Muscle of leg (tissue), 11 donors: ENCODE data around the gene TGFBR3L. TPM values are rescaled to one million over a fixed set of nuclear protein-coding genes. Genes with fewer than 3 reads are reported as not detected.

ENCODE experiments used
- DNase-seq: peaks from one replicate; pipeline ENCODE4 v3.0.0; 2013
- H3K27ac ChIP-seq: one replicate; pipeline ENCODE4 v1.5.1; 2013; ENCODE audit warnings: mild to moderate bottlenecking, low read length, control low read depth
- H3K27me3 ChIP-seq: one replicate; pipeline ENCODE4 v1.6.1; 2013; ENCODE audit warnings: low read length; ENCODE audit not compliant: control insufficient read depth, insufficient read depth
- H3K36me3 ChIP-seq: one replicate; pipeline ENCODE4 v1.6.1; 2013; ENCODE audit warnings: low read length; ENCODE audit not compliant: control insufficient read depth, insufficient read depth
- H3K4me1 ChIP-seq: one replicate; pipeline ENCODE4 v1.6.1; 2013; ENCODE audit warnings: low read length; ENCODE audit not compliant: control insufficient read depth, insufficient read depth
- H3K4me3 ChIP-seq: one replicate; pipeline ENCODE4 v1.5.1; 2013; ENCODE audit warnings: low read length, control low read depth
- H3K9me3 ChIP-seq: replicated peaks from 2 replicates; pipeline ENCODE4 v1.6.1; 2013; ENCODE audit warnings: low read depth, low read length; ENCODE audit not compliant: control insufficient read depth
- WGBS: methylation state at CpG from one replicate; pipeline ENCODE4 v1.1.5; 2013; ENCODE audit warnings: missing lambda C conversion rate; ENCODE audit not compliant: insufficient coverage; 5-methylcytosine and 5-hydroxymethylcytosine counted together
- polyA plus RNA-seq, 8 donors: library from polyadenylated mRNA; unstranded; fragments of 120-200 nt; gene quantifications; one replicate each; pipeline versions ENCODE4 v1.2.1 to v1.2.3, GENCODE V29; 2013; ENCODE audit warnings: inconsistent platforms in 1 of 8, low replicate concordance in 1 of 8; ENCODE audit not compliant: insufficient read length in 8 of 8, insufficient read depth in 1 of 8
- total RNA-seq: library from RNA; stranded (reverse); fragments of 120-200 nt; gene quantifications from one replicate; pipeline ENCODE4 v1.2.4, GENCODE V29; 2013

The TGFBR3L gene
- total and polyA plus RNA-seq, 9 donors, result 0.09 to 0.73 (median 0.43) TPM; not detected in 1

- H3K27ac ChIP-seq, result no peak overlapping the region
- peaks cover 42% of the 10 kb centered on the region for H3K36me3 ChIP-seq
- H3K27me3 ChIP-seq, result peaks cover 32% of the 10 kb centered on the region
- DNase-seq, result no peak
- no peak overlapping the region for H3K4me3 ChIP-seq
- H3K4me1 ChIP-seq, result peaks cover 14% of the 10 kb centered on the region
- WGBS, result 93% methylated on average over 13 of the region's 18 CpGs
- no peaks in the 10 kb centered on the region for H3K9me3 ChIP-seq
These were observed 3.0 kb upstream of the TGFBR3L start for GRCh38 chr19:7911508-7912143.

DNA sequence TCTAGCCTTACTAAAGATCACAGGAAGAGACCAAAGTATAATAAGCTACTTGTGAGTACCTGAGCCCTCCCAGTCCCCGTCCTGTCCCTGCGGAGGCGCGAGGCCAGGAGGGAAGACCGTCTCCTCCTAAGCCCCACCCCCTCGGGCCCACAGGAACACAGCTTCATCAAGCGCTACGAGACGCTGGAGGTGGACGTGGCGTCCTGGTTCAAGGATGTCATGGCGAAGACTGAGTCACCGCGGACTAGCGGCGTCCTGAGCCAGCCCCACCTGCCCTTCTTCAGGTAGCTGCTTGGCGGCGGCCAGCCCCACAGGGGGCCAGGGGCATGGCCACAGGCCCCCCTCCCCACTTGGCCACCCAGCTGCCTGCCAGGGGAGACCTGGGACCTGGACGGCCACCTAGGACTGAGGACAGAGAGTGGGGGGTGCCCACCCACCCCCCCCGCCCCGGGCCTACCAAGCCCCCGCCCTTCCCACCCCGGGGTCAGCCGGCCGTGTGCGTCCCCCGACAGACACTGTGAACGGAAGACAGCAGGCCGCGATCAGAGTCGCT, 2.4 kb upstream of the TGFBR3L start:
- no peak for DNase-seq
- H3K4me1 ChIP-seq, result peaks cover 18% of the 10 kb centered on the region
- no peak overlapping the region for H3K27ac ChIP-seq
- H3K36me3 ChIP-seq, result peaks cover 42% of the 10 kb centered on the region
- H3K27me3 ChIP-seq, result peaks cover 38% of the 10 kb centered on the region
- H3K4me3 ChIP-seq, result no peak overlapping the region
- 82% methylated on average over 27 of the region's 31 CpGs for WGBS
- no peaks in the 10 kb centered on the region for H3K9me3 ChIP-seq

DNA sequence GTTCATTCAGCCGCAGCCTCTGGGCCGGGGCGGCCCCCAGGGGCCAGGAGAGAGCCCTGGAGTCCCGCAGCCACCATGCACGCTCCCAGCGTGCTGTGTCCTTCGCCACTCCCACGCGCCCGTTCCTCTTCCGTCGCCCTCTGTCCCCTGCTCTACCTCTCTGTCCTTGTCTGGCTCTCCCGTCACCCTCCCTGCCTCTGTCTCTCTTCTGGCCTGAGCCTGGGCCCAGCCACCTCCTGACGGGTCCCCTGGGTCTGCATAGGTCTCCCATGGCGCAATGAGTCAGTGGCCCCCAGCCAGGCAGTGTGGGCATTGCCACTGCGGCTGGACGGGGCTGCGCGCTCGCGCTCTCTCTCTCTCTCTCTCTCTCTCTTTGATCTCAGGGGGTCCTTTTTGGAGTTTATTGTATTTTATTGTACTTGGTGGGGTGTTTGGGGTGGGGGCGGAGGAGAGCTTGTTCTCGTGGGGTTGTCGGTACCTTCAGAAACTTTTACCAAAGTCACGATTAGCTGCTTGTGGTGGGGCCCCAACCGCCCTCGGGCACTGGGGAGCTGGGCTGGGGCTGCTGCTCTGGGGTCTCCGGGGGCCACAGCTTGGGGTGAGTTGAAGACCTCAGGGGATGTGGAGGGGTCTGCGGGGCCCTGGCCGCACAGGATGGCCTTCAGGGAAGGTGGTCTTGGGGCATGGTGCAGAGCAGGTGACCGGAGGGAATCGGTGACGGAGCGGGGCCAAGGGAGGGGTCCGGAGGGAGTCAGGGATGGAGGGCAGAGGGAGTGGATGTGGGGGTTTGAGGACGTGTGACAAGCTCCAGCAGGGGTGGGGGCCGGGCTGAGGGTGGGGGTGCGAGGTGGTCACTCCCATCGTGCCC, 1.7 kb upstream of the TGFBR3L start:
- 92% methylated on average over 22 of the region's 39 CpGs for WGBS
- H3K36me3 ChIP-seq, result peaks cover 42% of the 10 kb centered on the region
- H3K27ac ChIP-seq, result no peak overlapping the region

DNA sequence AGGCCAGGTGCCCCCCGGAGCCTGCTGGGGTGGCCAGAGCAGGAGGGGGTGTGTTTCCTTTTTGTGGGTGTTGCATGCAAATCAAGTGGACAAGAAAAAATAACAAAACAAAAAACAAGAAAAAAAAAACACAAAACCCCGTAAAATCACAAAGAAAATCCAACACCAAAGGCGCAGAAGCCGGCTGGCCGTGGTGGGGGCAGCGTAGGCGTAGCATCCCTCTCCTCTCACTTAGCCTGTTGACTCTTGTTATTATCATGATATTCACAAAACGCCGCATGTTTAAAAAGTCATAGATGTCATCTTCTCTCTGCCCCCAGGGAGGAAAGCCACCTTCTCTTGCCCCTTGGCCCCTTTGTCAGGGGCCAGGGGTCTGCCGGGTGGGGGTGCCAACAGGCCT, 978 bp upstream of the TGFBR3L start:
- WGBS, result 83% methylated on average over 5 of the region's 10 CpGs

More for the DNA sequence above, 1.7 kb upstream of the TGFBR3L start:
- Histone ChIP-seq H3K4me1 (peaks cover 20% of the 10 kb centered on the region), H3K9me3 (no peaks in the 10 kb centered on the region), H3K27me3 (peaks cover 45% of the 10 kb centered on the region), H3K4me3 (no peak overlapping the region)
- peak; percentile 8 for DNase-seq

GRCh38 chr19:7914099-7914498, 531 bp upstream of the TGFBR3L start:
- Histone ChIP-seq H3K36me3 (peaks cover 33% of the 10 kb centered on the region), H3K4me3 (no peak overlapping the region), H3K27ac (no peak overlapping the region), H3K27me3 (peaks cover 57% of the 10 kb centered on the region), H3K9me3 (no peaks in the 10 kb centered on the region), H3K4me1 (peaks cover 25% of the 10 kb centered on the region)
- WGBS, result 77% methylated on average over 6 of the region's 12 CpGs
- peak; percentile 11 for DNase-seq

More for the DNA sequence above, 978 bp upstream of the TGFBR3L start:
- Histone ChIP-seq H3K9me3 (no peaks in the 10 kb centered on the region), H3K36me3 (peaks cover 36% of the 10 kb centered on the region), H3K27ac (no peak overlapping the region), H3K27me3 (peaks cover 52% of the 10 kb centered on the region), H3K4me1 (peaks cover 21% of the 10 kb centered on the region), H3K4me3 (no peak overlapping the region)
- DNase-seq, result peak; percentile 5

DNA sequence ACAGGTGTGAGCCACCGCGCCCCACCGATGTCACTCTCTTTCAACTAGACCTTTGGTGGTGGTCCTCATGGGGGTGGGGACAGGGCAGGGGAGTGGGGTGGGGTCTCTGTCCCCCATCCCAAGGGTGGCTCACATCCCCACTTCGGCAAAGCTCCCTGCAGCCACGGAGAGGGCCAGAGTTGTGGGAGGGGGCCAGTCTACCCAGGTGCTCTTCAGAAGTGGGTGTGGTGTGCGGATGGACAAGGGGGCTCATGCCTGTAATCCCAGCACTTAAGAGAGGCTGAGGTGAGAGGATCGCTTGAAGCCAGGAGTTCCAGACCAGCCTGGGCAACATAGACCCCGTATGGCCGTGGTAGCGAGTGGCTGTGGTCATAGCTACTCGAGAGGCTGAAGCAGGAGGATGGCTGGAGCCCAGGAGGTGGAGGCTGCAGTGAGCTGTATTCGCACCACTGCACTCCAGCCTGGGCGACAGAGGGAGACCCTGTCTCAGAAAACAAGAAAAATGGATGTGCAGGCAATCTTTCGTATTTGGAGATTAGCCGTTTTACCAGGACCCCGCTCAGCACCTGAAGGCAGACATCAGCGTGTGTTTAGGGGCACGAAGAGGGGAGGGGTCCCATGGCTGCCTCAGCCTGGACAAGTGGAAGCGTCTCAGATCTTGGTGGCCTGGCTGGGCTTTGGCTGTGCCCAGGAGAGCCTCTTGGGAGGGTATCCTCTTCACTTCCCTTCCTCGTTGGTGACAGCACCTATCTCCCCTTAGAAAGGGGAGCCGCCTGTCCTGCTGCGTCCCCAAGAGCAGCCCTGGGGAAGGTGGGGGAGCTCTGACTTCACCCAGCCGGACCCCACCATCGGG, 846 bp downstream of the TGFBR3L start:
- H3K9me3 ChIP-seq, result no peaks in the 10 kb centered on the region
- H3K4me3 ChIP-seq, result no peak overlapping the region
- 45% methylated on average over 15 of the region's 24 CpGs for WGBS
- H3K27ac ChIP-seq, result no peak overlapping the region
- peaks cover 26% of the 10 kb centered on the region for H3K36me3 ChIP-seq
- H3K4me1 ChIP-seq, result peaks cover 35% of the 10 kb centered on the region
- H3K27me3 ChIP-seq, result peaks cover 65% of the 10 kb centered on the region
- DNase-seq, result peak; percentile 7

GRCh38 chr19:7916103-7916954, 1.7 kb downstream of the TGFBR3L start:
- Histone ChIP-seq H3K9me3 (no peaks in the 10 kb centered on the region), H3K36me3 (peaks cover 17% of the 10 kb centered on the region), H3K4me1 (peaks cover 40% of the 10 kb centered on the region), H3K27ac (no peak overlapping the region), H3K4me3 (no peak overlapping the region), H3K27me3 (peaks cover 65% of the 10 kb centered on the region)
- peak; percentile 13 for DNase-seq
- WGBS, result under 1% methylated on average over 102 of the region's 104 CpGs

- Histone ChIP-seq H3K36me3 (peaks cover 14% of the 10 kb centered on the region), H3K9me3 (no peaks in the 10 kb centered on the region), H3K27ac (no peak overlapping the region), H3K4me3 (no peak overlapping the region), H3K27me3 (peaks cover 65% of the 10 kb centered on the region), H3K4me1 (peaks cover 46% of the 10 kb centered on the region)
- DNase-seq, result no peak
- 5% methylated on average over 12 of the region's 12 CpGs for WGBS
These were observed 2.3 kb downstream of the TGFBR3L start for GRCh38 chr19:7916955-7917266.

- peaks cover 16% of the 10 kb centered on the region for H3K36me3 ChIP-seq
- no peak overlapping the region for H3K27ac ChIP-seq
- under 1% methylated on average over 66 of the region's 71 CpGs for WGBS
- DNase-seq, result peak; percentile 47
- H3K27me3 ChIP-seq, result peaks cover 65% of the 10 kb centered on the region
- H3K9me3 ChIP-seq, result no peaks in the 10 kb centered on the region
- no peak overlapping the region for H3K4me3 ChIP-seq
- peaks cover 50% of the 10 kb centered on the region for H3K4me1 ChIP-seq
These were observed 2.8 kb downstream of the TGFBR3L start for GRCh38 chr19:7917267-7918061.
